Jurkat, Clone E6-1 (cell line): Measurements from ENCODE around the gene CDC42BPB.
"Not testable (repeated sequence)": the region's sequence is repeated elsewhere in the genome, so short reads cannot be mapped to it uniquely, and the experiment has no call there.

Source experiments
- DNase-seq: peaks from one replicate; pipeline ENCODE4 v3.0.0-alpha.2; 2011; ENCODE audit warnings: low read depth, low spot score
- H3K4me3 ChIP-seq: 2 replicates; pipeline ENCODE4 v1.5.1; 2011; ENCODE audit warnings: mild to moderate bottlenecking, low read length, control low read depth, moderate library complexity

Gene CDC42BPB

DNA sequence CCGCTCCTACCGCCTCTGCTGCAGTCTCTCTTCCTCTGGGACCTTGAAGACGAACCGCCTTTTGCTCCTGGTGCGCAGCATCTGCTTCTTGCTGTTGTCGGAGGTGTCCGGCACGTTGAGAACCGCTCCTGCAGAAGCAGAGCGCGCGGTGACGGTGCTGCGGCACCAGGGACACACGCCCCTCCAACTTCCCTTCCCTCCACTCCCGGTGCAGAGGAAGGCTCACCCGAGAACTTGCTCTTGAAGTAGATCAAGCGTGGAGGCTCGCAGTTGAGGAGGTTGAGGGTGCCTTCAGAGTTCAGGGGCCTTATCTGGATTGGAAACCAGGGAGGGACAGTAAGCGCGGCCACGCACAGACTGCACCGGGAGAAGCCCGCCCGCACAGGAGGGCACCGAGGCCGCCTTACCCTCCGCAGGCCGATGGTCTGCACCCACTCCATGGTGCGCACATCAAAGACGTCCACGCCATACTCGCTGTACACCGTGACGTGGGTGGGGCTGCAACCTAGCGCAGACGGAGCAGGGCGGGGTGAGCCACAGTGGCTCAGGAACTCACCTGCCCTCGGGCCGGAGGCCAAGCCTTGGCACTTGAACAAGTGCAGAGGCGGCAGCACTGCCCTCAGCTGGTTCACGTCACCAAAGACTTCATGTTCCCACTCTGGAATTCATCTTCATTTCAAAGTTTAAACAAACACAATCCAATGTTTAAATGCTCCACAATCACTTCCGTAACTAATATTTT, 117.4 kb downstream of the CDC42BPB start:
- no peak for DNase-seq
- H3K4me3 ChIP-seq = no peak overlapping the region

DNA sequence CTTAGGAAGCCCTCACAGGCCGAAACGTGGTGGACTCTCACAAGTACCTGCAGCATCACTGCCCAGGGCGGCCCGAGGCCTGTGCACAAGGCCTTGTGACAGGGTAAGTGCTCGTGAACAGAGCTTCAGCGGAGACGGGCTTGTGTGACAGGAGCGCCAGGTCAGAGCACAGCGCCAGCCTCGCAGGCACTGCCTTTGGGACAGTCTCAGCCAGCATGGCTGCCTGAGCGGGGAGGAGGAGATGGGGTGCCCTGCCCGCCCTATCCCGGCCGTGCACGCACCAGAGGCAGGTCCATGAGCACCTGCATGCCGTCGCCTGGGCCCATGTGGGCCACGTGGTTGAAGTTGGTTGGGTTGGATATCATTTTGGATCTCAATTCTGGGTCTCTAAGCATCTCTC, 118.0 kb downstream of the CDC42BPB start:
- no peak for DNase-seq
- no peak overlapping the region for H3K4me3 ChIP-seq

DNA sequence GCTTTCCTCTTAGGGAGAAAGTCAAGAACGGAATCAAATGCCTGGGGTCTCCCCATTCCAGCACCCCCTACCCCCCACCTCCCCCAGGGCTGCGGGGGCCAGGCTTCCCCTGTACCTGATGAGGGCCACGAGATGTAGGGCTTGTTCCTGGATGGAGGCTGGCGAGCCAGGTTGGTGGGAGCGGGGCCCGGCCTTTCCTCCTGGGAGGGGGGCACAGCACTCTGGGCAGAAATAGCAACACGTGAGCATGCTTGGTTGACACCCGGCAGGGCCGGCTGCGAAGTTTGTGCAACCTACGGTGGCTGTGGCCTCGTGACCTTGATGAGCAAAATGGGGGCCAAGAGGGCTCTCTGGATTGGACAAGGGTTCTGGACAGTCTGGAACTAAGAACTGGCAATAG, 119.2 kb downstream of the CDC42BPB start:
- no peak overlapping the region for H3K4me3 ChIP-seq
- DNase-seq = no peak

DNA sequence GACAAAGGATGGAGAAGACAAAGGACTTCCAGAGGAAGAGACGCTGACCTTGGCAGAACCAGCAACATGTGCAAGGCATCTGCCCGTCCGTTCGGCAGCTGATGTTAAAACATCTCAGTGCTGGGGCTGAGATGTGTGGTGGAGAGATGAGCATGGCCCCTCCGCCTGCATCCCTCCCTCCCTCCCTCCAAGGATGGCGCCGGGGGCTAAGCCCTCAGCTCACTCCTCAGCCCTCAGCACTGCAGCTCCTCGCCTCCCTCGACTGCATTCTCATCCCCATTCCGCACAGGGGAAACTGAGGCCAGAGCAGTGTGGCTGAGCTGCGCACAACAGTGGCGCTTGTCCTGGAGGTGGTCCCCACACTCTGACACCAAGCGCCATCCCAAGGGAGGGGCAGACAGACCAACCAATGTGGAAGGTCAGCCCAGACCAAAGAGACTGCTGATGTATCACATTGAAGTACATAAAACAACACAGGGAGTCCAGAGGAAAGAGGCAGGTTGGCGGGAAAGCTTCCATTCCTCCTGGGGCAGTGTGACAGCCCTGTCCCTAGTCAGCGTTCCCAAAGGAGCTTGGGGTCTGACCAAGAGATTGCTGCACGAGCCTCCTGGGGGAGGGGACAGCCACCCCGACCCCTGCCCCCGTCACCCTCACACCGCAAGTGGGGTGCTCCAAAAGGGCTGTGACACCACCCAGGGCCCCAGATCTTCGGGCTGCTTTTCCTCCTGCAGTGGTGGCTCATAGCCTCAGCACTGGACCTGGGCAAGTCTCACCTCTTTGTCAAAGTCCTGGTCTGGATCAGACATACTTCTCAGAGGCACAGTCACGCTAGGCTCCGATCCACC, 119.8 kb downstream of the CDC42BPB start:
- no peak for DNase-seq
- H3K4me3 ChIP-seq = no peak overlapping the region

DNA sequence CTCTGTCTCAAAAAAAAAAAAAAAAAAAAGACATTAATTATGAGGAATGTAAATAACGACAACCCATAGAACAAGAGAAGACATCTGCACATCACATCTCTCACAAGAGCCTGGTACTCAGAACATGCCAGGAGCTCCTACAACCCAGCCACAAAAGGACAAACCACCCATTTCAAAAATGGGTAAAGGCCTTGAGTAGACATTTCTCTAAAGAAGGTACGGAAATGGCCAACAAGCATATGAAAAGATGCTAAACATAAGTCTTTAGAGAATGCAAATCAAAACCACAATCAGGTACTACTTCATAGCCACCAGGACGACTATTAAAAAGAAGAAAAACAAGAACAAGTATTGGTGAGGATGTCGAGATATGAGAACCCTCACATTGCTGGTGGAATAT, 121.6 kb downstream of the CDC42BPB start:
- no peak overlapping the region for H3K4me3 ChIP-seq
- no peak for DNase-seq

DNA sequence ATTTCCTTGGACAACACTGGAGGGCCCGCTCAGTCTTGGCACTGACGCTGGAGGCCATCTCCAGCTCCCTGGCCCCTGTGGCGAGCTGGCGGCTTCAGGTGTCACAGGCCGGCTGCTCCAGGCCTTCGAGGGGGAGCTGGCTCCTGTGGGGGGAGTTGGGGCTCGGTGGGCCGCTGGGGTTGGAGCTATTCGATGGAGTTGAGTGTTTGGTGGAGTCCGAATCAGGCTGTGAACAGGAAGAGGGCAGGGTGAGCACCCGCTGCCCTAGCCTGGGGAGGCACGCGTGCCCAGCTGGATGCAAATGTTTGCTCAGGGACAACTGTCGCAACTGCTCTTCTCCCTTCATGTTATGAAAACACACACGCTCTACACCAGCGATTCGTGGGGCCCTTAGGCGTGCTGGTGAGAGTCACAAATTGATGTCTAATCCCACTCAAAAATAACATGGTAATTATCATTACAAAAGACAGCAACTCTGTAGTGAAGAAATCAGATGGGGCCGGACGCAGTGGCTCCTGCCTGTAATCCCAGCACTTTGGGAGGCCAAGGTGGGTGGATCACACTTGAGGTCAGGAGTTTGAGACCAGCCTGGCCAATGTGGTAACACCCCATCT, 123.6 kb downstream of the CDC42BPB start:
- no peak overlapping the region for H3K4me3 ChIP-seq
- DNase-seq = no peak

DNA sequence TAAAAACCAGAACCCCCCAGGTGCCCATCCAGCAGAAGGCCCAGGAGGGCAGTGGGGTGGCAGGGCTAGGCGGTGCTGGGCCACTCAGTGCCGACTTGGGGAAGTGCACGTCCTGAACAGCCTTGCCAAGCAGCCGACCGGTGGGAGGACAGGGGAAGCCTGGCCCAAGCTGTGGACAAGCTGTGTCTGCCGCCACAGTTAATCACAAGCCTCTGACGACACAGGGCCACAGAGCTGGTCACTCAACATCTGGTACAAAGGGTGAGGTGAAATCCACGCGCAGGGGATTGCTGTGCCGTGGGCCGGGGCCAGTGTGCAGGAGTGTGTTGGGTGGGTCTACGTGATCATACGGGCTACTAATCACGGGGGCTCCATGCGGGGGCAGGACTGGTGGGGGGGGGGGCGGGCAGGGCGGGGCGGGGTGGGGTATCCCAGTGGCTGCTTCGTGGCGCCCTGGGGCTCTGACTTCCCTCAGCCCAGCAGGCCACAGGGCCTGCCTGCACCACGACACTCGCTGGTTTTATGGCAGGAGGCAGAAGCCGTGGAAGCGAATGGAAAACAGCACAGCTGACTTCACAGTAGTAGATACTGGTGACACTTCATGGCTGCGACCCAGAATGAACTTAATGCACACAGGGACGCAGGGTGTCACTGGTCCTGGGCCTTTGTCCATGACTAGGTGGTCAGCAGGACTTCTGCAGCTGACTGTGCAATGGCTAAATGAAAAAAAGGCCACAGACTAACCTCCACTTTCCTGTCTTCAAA, 124.7 kb downstream of the CDC42BPB start:
- no peak overlapping the region for H3K4me3 ChIP-seq

DNA sequence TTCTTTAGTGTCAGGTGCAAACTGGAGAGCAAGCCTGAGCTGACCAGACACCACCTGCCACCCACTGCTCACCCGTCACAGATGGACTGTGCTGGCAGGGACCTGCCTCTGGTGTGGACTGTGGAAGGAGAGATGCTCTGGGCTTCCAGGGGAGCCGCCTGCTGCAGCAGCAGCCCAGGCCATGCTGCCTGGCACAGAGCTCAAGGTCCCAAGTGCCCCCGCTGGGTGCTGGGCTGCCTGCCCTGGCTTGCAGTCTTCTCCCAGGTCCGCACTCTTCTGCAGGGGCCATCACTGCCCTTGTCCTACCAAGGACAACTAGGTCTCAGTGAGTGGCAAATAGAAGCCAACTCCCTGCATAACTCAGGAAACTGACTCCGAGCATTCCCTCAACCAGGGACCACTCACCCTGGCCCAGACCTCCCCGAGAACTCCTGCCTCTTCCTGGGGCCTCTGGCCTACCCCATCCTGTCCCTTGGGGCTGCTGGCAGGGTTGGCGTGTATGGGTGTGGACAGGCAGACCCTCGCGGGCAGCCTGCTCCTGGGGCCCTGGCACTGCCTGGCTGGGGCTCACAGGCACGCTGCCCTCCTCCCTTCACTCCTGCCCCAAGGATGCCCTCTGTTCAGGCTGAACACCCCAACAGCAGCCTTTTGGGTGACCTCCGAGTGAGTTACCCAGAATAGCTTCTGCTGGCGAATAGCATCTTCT, 125.6 kb downstream of the CDC42BPB start:
- no peak overlapping the region for H3K4me3 ChIP-seq
- DNase-seq = no peak

More for the DNA sequence above, 124.7 kb downstream of the CDC42BPB start:
- no peak for DNase-seq

DNA sequence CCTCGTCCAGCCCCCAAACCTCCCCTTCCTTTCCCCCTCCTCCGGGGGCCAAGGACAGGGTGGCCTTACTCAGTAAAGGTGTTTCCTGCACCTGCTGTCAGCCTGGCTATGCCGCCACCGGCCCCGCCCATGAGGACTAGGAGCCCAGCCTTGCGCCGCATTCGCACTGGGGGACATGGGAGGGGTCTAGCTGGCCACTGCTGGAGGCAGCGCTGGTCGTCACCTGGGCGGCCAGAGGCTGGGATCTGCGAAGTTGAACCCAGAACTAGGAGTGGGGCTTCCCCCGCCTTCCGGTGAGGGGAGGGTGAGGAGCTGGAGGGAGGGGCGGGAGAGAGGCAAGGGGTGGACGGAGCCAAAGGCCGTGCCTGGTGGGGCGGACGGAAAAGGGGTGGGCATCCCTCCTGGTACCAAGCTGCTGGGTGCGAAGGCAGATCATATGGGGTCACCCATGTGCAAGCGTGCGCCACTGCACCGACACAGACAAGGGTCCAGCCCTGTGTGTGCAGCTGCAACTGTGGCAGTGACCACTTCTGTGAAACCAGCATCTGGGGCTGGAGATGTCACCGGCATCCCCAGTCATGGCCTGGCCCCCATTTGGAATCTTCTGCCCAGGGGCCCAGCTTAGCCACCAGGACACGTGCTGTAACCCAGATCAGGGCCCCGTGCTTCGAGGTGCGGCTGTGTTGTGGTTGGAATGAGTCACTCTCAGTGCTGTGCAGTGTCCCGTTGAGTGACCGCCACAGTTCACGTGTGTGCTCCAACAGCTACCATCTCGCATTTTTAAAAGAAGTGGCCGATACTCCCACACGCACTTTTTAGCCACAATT, 126.4 kb downstream of the CDC42BPB start:
- DNase-seq = no peak

DNA sequence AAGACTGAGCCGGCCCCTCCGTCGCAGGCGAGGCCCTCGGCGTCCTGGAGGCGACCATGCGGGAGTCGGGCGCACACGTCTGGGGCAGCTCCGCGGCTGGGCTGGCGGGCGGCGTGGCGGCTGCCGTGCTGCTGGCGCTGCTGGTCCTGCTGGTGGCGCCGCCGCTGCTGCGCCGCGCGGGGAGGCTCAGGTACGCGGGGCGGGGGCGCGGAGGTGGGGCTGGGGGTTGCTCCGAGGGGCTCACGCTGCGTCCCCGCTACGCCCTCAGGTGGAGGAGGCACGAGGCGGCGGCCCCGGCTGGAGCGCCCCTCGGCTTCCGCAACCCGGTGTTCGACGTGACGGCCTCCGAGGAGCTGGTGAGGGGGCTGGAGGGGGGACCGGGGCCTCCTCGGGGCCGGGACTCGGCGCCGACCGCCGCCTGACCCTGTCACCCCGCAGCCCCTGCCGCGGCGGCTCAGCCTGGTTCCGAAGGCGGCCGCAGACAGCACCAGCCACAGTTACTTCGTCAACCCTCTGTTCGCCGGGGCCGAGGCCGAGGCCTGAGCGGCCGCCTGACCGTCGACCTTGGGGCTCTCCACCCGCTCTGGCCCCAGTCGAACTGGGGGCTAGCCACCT, 127.1 kb downstream of the CDC42BPB start:
- no peak overlapping the region for H3K4me3 ChIP-seq
- no peak for DNase-seq

More for the DNA sequence above, 126.4 kb downstream of the CDC42BPB start:
- H3K4me3 ChIP-seq = no peak overlapping the region

DNA sequence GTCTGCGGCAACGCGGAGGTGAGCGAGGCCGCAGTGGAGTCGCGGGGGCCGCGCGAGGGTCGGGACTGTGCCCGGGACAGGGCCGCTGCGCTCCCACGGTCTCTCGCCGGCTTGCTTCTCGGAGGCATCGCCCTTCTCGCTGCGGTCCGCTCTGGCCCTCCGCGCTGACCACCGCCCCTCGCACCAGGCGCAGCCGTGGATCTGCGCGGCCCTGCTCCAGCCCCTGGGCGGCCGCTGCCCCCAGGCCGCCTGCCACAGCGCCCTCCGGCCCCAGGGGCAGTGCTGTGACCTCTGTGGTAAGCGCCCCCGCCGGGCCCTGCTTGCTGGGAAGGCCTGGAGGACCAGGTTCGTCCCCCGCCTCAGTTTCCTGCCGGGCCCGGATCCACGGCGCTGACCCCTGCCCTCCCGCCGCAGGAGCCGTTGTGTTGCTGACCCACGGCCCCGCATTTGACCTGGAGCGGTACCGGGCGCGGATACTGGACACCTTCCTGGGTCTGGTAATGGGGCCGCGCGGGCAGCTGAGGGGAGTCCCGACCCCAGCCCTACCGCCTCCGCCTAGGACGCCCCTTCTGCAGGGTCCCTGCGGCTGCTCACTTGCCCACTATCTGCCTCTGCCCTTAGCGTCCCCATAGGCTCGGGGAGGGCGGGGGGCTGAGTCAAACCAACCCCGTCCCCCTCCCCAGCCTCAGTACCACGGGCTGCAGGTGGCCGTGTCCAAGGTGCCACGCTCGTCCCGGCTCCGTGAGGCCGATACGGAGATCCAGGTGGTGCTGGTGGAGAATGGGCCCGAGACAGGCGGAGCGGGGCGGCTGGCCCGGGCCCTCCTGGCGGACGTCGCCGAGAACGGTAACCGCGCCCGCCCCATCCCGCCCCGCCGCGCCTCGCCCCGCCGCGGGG, 127.9 kb downstream of the CDC42BPB start:
- no peak overlapping the region for H3K4me3 ChIP-seq
- DNase-seq = no peak

DNA sequence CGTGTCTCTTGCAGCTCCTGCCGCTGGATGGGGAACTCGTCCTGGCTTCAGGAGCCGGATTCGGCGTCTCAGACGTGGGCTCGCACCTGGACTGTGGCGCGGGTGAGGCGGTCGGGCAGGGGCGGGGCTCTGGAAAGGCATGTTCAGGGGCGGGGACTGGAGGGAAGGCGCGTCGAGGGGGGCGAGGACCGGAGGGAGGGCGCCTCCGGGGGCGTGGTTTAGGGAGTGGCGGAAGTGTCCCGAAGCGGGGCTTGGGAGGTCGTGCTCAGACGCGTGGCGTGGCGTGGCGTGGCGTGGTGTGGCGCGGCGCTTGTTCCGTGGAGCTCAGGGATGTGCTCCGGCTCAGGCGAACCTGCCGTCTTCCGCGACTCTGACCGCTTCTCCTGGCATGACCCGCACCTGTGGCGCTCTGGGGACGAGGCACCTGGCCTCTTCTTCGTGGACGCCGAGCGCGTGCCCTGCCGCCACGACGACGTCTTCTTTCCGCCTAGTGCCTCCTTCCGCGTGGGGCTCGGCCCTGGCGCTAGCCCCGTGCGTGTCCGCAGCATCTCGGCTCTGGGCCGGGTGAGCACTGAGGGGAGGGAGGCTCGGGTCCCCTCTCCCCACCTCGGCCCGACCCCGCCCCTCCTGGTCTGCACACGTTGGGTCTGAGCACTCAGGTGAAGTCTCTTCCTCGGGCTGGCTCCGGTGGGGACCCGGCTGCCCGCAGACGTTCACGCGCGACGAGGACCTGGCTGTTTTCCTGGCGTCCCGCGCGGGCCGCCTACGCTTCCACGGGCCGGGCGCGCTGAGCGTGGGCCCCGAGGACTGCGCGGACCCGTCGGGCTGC, 128.7 kb downstream of the CDC42BPB start:
- DNase-seq = peak; percentile 76
- peak overlapping the region; percentile 54 for H3K4me3 ChIP-seq

DNA sequence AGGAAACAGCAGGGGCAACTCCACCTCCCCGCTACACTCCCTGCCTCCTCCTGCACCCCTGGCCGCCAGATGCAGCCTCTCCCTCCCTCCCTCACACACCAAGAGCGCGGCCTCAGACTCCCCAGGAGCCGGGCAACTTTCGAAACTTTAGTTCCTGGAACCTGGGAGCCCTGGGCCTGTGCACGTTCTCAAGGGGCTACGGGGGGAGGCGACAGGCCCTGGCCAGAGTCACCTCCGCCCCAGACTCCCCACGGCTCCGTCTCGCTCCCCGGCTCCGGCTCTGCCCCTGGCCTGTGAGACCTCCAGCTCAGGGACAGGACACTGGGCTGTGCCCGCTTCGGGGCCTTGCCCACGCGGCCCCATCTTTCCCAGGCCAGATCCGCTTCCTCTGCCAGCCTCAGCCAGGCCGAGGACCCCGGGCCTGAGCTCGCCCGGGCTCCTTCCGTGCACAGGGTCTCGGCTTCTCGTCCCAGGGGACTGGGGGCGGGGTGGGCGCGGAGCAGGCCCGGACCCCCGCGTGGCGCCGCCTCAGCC, 129.4 kb downstream of the CDC42BPB start:
- peak overlapping the region; percentile 54 for H3K4me3 ChIP-seq
- no peak for DNase-seq

DNA sequence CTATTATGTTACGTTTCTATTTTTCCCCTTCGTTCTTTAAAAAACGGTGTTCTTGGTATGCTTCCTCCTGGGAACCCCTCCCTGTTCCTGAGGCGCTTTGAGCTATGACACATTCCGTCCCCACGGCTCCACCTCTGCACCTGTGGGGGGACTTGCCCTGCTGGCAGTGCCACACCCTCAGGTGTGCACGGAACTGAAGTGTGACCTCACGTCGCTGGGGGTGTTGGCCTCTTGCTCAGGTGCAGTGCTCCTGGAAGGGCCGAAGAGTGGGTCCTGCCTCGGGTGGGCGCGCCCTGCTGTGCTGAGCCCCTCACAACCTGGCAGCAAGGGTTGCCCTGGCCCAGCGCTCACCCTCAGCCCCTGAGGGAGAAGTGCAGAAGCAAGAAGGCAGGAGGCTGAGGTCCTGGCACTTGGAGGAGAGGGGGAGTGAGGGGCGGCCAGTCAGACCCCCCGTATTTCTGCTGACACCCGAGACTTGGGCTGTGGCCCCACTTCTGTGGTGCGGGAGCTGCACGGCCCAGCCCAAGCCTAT, 129.9 kb downstream of the CDC42BPB start:
- no peak overlapping the region for H3K4me3 ChIP-seq
- DNase-seq = no peak

DNA sequence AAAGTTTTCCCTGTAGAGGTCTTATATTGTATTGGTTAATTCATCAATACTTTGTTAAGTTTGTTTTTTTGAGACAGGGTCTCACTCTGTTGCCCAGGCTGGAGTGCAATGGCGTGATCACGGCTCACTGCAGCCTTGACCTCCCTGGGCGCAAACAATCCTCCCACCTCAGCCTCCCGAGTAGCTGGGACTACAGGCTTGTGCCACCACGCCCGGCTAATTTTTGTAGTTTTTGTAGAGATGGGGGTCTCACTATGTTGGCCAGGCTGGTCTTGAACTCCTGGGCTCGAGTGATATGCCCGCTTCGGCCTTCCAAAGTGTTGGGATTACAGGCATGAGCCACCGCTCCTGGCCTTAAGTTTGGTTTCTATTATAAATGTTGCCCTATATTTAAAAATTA, 130.5 kb downstream of the CDC42BPB start:
- not testable (repeated sequence) for H3K4me3 ChIP-seq, DNase-seq
